GM12878 (cell line): ENCODE data around the gene MTRR. TPM values are rescaled to one million over a fixed set of nuclear protein-coding genes. Genes with fewer than 3 reads are reported as not detected.

Source experiments
- ATAC-seq: fragments of 200-7000 bp; cut with Tn5 transposase; 3 replicates; pipeline ENCODE4 v1.9.1; 2020; ENCODE audit warnings: mild to moderate bottlenecking, moderate library complexity
- BruUV-seq: library from RNA; stranded (reverse); fragments of 400-500 nt; replicated peaks from 2 replicates; lab custom pipeline; 2021; lab: Mats Ljungman, UMichigan
- CTCF ChIA-PET: fragments of 300-600 bp; sonication (Branson Sonifier 250); formaldehyde crosslinking; extraction: SDS; loops from one replicate; lab custom pipeline; 2021; ENCODE audit warnings: inconsistent platforms; lab: Yijun Ruan, JAX
- POLR2A ChIA-PET: fragments of 350-600 bp; formaldehyde crosslinking; extraction: SDS; loops from one replicate; lab custom pipeline; 2021; ENCODE audit warnings: inconsistent platforms; lab: Charles Lee
- RAD21 ChIA-PET: fragments of 300-600 bp; sonication (Branson Sonifier 250); formaldehyde crosslinking; loops from one replicate; lab custom pipeline; 2023; ENCODE audit warnings: antibody characterized with exemption; ENCODE audit not compliant: unreplicated experiment; lab: Charles Lee
- SMC1A ChIA-PET: fragments of 300-600 bp; sonication (Branson Sonifier 250); formaldehyde crosslinking; loops from one replicate; lab custom pipeline; 2023; ENCODE audit not compliant: unreplicated experiment, uncharacterized antibody; lab: Charles Lee
- DNase-seq: peaks from one replicate; pipeline ENCODE4 v3.0.0-alpha.2; 2011; ENCODE audit warnings: low read depth, low spot score
- FAIRE-seq: peaks from 3 replicates; lab custom pipeline; 2011; peaks lifted over from hg19 to GRCh38; lab: Jason Lieb, UNC
- H2AFZ ChIP-seq: 2 replicates; pipeline ENCODE4 v1.6.0; 2011; ENCODE audit warnings: low read depth, low read length, control low read depth; ENCODE audit not compliant: control insufficient read depth
- H3K27ac ChIP-seq: 2 replicates; pipeline ENCODE4 v1.5.1; 2011; ENCODE audit warnings: control low read depth; ENCODE audit not compliant: control insufficient read depth, insufficient read depth
- H3K27me3 ChIP-seq, 2 experiments: replicated peaks in 1 of 2; 2 replicates each; pipeline versions ENCODE4 v1.6.0 to v1.6.1; 2011; ENCODE audit warnings: low read length in 1 of 2; ENCODE audit not compliant: control insufficient read depth in 2 of 2, insufficient read depth in 2 of 2
- H3K36me3 ChIP-seq, 2 experiments: 2 replicates each; pipeline ENCODE4 v1.5.1; 2011; ENCODE audit warnings: low read length in 1 of 2; ENCODE audit not compliant: control insufficient read depth in 2 of 2, insufficient read depth in 2 of 2
- H3K4me1 ChIP-seq: 2 replicates; pipeline ENCODE4 v1.6.1; 2011; ENCODE audit warnings: mild to moderate bottlenecking, low read length, moderate library complexity, mixed read lengths; ENCODE audit not compliant: control insufficient read depth, insufficient read depth
- H3K4me2 ChIP-seq: 2 replicates; pipeline ENCODE4 v1.6.0; 2011; ENCODE audit warnings: control low read depth; ENCODE audit not compliant: control insufficient read depth, insufficient read depth
- H3K4me3 ChIP-seq: fragments of 200-600 bp; sonication (generic); 2 replicates; pipeline ENCODE4 v1.5.1; 2016
- H3K79me2 ChIP-seq: 2 replicates; pipeline ENCODE4 v1.6.0; 2011; ENCODE audit warnings: low read length; ENCODE audit not compliant: control insufficient read depth, insufficient read depth
- H3K9ac ChIP-seq: 2 replicates; pipeline ENCODE4 v1.8.0; 2011; ENCODE audit warnings: low read length, control low read depth, mixed read lengths; ENCODE audit not compliant: control insufficient read depth, insufficient read depth
- H3K9me3 ChIP-seq: replicated peaks from 3 replicates; pipeline ENCODE4 v1.5.1; 2011; ENCODE audit warnings: mild to moderate bottlenecking, low read length; ENCODE audit not compliant: control insufficient read depth, insufficient read depth
- H4K20me1 ChIP-seq: 2 replicates; pipeline ENCODE4 v1.6.0; 2011; ENCODE audit not compliant: control insufficient read depth, insufficient read depth
- RELA ChIP-seq: fragments of 450-650 bp; IDR thresholded peaks from 2 replicates; pipeline ENCODE4 v1.8.0; 2014; ENCODE audit warnings: borderline replicate concordance; ENCODE audit not compliant: partially characterized antibody
- WGBS: methylation state at CpG from one replicate; pipeline ENCODE4 v1.1.6; 2016; ENCODE audit warnings: low lambda C conversion rate; ENCODE audit not compliant: insufficient replicate concordance, insufficient coverage; ENCODE audit errors: missing lambda C conversion rate; 5-methylcytosine and 5-hydroxymethylcytosine counted together
- in situ Hi-C: fragments of 300-500 bp; cut with MboI; formaldehyde crosslinking; loops from 9 replicates; pipeline ENCODE4 v1.14.3; 2018; ENCODE audit warnings: mixed read lengths
- intact Hi-C: fragments of 100-400 bp; cut with micrococcal nuclease; formaldehyde crosslinking; loops from one replicate; pipeline ENCODE4 v1.14.2; 2022; ENCODE audit not compliant: unreplicated experiment
- polyA plus RNA-seq, 11 experiments: library from polyadenylated mRNA; depleted of rRNA in 4 of 11; unstranded in 6 of 11; stranded (reverse) in 5 of 11; fragments of >200 nt; fragmentation: Nextera tagmentation in 4 of 11; fragmentation: Illumina TruSeq in 1 of 11; extraction: Ambion mirVana in 4 of 11; extraction: Trizol in 1 of 11; gene quantifications; 1 replicate in 1 of 11; 2 replicates in 10 of 11; pipeline versions ENCODE4 v1.2.1 to v1.2.3, GENCODE V29; 2011 to 2016; ENCODE audit warnings: inconsistent platforms in 2 of 11, missing spikeins in 2 of 11, low read depth in 1 of 11
- total RNA-seq, 4 experiments: library from RNA; depleted of rRNA in 3 of 4; stranded (reverse); fragments of >200 nt in 3 of 4; fragmentation: Illumina TruSeq in 1 of 4; extraction: Trizol in 1 of 4; gene quantifications; 2 replicates each; pipeline versions ENCODE4 v1.2.1 to v1.2.3, GENCODE V29; 2013 to 2021
- TF ChIP-seq, protein P1 (sequence below): fragments of 450-650 bp; formaldehyde crosslinking; IDR thresholded peaks from 2 replicates; pipeline ENCODE4 v1.5.0; 2022; ENCODE audit warnings: mild to moderate bottlenecking, missing genetic modification characterization

The MTRR gene
- total and polyA plus RNA-seq, 10 of the 15 experiments (the other 5 are each of a cell fraction or from before 2014, with no cell fraction given) = 13.8 to 76.9 (median 38.0) TPM

DNA sequence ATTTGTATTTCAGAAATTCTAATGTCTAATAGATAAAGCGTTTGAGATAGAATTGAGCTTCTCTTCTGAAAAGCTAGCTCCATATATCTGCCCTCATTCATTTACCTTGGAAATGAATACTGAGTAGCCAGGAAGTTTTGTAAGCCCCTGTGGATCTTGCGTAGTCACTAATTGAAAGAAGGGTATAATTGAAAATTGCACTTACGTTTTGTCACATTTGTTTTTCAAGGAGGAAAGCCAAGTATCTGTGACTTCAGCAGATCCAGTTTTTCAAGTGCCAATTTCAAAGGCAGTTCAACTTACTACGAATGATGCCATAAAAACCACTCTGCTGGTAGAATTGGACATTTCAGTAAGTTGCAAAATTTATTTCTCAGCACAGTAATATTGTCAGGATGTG is 14.0 kb downstream of the MTRR start:
- ATAC-seq (no peak), FAIRE-seq (no peak), DNase-seq (no peak)
- Histone ChIP-seq H3K4me3 (no peak overlapping the region), H3K36me3 (peaks cover 14 to 35% of the 10 kb centered on the region in 2 experiments), H3K9ac (no peak overlapping the region), H4K20me1 (0 out of 2 replicates have a peak, but pooled peaks cover 3% of the 10 kb centered on the region), H3K27ac (no peak overlapping the region), H2AFZ (no peak overlapping the region), H3K9me3 (no peaks in the 10 kb centered on the region), H3K4me1 (peaks cover 10% of the 10 kb centered on the region), H3K79me2 (peaks cover 1% of the 10 kb centered on the region), H3K4me2 (no peak overlapping the region), H3K27me3 (no peaks in the 10 kb centered on the region)
- WGBS = 95% methylated on average over 4 of the region's 4 CpGs
- intact Hi-C loops = no loop called here
- RAD21 ChIA-PET = no interaction called here
- SMC1A ChIA-PET = interaction anchor here (0.7 to 1.3 kb wide), 2 partner anchors 43 to 53 kb away, joined by 3 to 4 read pairs; no protein-coding TSS in a partner anchor
- CTCF ChIA-PET = no interaction called here
- TF ChIP-seq RELA = no peak
- TF ChIP-seq, protein P1, sequence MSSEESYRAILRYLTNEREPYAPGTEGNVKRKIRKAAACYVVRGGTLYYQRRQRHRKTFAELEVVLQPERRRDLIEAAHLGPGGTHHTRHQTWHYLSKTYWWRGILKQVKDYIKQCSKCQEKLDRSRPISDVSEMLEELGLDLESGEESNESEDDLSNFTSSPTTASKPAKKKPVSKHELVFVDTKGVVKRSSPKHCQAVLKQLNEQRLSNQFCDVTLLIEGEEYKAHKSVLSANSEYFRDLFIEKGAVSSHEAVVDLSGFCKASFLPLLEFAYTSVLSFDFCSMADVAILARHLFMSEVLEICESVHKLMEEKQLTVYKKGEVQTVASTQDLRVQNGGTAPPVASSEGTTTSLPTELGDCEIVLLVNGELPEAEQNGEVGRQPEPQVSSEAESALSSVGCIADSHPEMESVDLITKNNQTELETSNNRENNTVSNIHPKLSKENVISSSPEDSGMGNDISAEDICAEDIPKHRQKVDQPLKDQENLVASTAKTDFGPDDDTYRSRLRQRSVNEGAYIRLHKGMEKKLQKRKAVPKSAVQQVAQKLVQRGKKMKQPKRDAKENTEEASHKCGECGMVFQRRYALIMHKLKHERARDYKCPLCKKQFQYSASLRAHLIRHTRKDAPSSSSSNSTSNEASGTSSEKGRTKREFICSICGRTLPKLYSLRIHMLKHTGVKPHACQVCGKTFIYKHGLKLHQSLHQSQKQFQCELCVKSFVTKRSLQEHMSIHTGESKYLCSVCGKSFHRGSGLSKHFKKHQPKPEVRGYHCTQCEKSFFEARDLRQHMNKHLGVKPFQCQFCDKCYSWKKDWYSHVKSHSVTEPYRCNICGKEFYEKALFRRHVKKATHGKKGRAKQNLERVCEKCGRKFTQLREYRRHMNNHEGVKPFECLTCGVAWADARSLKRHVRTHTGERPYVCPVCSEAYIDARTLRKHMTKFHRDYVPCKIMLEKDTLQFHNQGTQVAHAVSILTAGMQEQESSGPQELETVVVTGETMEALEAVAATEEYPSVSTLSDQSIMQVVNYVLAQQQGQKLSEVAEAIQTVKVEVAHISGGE (CRISPR knock-in tag) = no peak
- POLR2A ChIA-PET = no interaction called here
- in situ Hi-C loops = no loop called here
- no TSS peak for BruUV-seq
